ENCODE results near the gene P2RX3.
"Not testable (repeated sequence)": the region's sequence is repeated elsewhere in the genome, so short reads cannot be mapped to it uniquely, and the experiment has no call there.

DNA sequence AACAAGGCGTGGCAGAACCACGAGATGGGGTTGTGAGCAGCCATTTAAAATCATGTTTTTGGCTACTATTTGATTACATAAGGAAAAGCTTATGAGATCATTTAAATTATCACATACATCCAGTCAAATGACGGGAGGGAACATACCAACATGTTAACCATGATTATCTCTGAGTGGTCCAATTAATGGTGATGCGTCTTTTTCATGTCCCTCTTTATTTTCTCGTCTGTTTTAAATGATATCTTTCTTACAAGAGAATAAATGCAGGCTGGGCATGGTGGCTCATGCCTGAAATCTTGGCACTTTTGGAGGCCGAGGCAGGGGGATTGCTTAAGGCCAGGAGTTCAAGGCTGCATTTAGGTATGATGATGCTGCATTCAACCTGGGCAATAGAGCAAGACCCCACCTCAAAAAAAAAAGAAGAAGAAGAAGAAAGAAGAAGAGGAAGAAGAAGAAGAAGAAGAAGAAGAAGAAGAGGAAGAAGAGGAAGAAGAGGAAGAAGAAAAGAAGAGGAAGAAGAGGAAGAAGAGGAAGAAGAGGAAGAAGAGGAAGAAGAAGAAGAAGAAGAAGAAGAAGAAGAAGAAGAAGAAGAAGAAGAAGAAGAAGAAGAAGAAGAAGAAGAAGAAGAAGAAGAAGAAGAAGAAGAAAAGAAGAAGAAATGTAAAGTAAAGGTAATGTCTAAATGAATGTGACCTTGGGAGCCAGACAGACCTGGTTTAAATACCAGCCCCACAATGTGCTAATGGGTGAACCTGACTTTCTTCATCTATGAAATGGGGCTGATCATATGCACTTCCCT, 65.0 kb downstream of the P2RX3 start:
- TF ChIP-seq, protein P1, sequence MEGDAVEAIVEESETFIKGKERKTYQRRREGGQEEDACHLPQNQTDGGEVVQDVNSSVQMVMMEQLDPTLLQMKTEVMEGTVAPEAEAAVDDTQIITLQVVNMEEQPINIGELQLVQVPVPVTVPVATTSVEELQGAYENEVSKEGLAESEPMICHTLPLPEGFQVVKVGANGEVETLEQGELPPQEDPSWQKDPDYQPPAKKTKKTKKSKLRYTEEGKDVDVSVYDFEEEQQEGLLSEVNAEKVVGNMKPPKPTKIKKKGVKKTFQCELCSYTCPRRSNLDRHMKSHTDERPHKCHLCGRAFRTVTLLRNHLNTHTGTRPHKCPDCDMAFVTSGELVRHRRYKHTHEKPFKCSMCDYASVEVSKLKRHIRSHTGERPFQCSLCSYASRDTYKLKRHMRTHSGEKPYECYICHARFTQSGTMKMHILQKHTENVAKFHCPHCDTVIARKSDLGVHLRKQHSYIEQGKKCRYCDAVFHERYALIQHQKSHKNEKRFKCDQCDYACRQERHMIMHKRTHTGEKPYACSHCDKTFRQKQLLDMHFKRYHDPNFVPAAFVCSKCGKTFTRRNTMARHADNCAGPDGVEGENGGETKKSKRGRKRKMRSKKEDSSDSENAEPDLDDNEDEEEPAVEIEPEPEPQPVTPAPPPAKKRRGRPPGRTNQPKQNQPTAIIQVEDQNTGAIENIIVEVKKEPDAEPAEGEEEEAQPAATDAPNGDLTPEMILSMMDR (conservative IDR thresholded peaks at IDR 0.05 in 1 of 2, IDR thresholded peaks at IDR 0.05 in 1 of 2; ENCODE audit: low read depth in 1 of 2, low read length in 2 of 2), result not testable (repeated sequence)
- not testable (repeated sequence) for TF ChIP-seq EZH2 (IDR thresholded peaks at IDR 0.05; ENCODE audit: low read length, missing control alignments)

Measured in fibroblast of lung (primary cell).